Measurements from ENCODE around the gene BTBD1. TPM values are rescaled to one million over a fixed set of nuclear protein-coding genes. Genes with fewer than 3 reads are reported as not detected.
A peak's percentile ranks its signal among the peaks of the same experiment; 100 is the strongest.
"Not testable (repeated sequence)": the region's sequence is repeated elsewhere in the genome, so short reads cannot be mapped to it uniquely, and the experiment has no call there.

BTBD1 gene
- total RNA-seq, 6 donors from 2014 or later, result 39.4 to 84.2 (median 57.4) TPM

DNA sequence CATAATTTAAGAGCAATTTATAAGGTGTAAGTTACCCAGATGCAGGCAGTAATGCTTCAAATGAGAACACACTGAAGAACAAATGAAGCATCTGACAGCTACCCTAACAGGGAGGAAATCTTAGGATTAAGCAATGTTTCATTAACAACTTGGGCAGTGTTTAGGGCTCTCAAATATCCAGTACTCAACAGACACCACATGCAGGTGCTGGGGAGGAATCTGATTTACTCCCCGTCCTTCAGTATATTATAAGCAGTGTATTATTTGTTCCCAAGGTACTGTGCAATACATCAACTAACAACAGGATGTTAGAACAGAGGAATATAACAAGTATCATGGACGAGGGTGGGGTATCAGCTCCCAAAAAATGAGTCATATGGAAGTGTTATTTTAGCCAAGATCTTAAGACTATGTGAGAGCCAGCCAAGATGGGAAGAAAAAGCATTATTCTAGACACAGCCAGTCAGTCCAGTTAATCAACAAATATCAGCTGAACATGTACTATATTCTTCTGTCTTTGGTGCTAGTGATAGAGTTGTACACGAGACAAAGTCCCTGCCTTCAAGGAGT, 20.4 kb downstream of the BTBD1 start:
- H3K27me3 ChIP-seq, result no peaks in the 10 kb centered on the region
- no peak for DNase-seq
- H3K4me3 ChIP-seq, result no peak overlapping the region
- WGBS, 2 donors, result 66 to 70% methylated on average over 3 of the region's 3 CpGs
- H3K27ac ChIP-seq, result peak overlapping the region in 1 of 4 donors; percentile 4
- peak in 1 of 2 donors; percentile 75 for ATAC-seq (ENCODE audit: low FRiP score in 2 of 2)
- peaks cover 9 to 59% (median 18%) of the 10 kb centered on the region in 4 donors for H3K36me3 ChIP-seq
- TF ChIP-seq EP300 (IDR thresholded peaks at IDR 0.05) (no peak), POLR2A (IDR thresholded peaks at IDR 0.05) (no peak), POLR2AphosphoS5 (IDR thresholded peaks at IDR 0.05) (no peak)
- TF ChIP-seq, protein P1, sequence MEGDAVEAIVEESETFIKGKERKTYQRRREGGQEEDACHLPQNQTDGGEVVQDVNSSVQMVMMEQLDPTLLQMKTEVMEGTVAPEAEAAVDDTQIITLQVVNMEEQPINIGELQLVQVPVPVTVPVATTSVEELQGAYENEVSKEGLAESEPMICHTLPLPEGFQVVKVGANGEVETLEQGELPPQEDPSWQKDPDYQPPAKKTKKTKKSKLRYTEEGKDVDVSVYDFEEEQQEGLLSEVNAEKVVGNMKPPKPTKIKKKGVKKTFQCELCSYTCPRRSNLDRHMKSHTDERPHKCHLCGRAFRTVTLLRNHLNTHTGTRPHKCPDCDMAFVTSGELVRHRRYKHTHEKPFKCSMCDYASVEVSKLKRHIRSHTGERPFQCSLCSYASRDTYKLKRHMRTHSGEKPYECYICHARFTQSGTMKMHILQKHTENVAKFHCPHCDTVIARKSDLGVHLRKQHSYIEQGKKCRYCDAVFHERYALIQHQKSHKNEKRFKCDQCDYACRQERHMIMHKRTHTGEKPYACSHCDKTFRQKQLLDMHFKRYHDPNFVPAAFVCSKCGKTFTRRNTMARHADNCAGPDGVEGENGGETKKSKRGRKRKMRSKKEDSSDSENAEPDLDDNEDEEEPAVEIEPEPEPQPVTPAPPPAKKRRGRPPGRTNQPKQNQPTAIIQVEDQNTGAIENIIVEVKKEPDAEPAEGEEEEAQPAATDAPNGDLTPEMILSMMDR (IDR thresholded peaks at IDR 0.05), result no peak
- H3K9me3 ChIP-seq, result no peaks in the 10 kb centered on the region
- H3K4me1 ChIP-seq, result peaks cover 0 to 6% (median 3%) of the 10 kb centered on the region in 4 donors

DNA sequence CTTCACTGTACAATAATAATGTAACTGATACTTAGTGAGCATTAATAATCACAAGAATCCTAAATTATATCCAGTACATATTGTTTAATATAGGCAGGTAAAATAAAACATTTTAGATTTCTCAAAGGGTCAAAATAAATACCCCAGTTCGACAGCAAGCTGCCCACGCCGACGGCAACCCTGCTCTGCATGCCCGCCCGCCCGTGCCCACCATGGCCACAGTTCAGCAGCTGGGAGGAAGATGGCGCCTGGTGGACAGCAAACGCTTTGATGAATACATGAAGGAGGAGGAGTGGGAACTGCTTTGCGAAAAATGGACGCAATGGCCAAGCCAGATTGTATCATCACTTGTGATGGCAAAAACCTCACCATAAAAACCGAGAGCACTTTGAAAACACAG, 22.9 kb downstream of the BTBD1 start:
- DNase-seq (peak in 1 of 2 donors; percentile 59), ATAC-seq (ENCODE audit: low FRiP score in 2 of 2) (no peak)
- H3K27me3 ChIP-seq, result no peaks in the 10 kb centered on the region
- peaks cover 0 to 6% (median 3%) of the 10 kb centered on the region in 4 donors for H3K4me1 ChIP-seq
- TF ChIP-seq EP300 (IDR thresholded peaks at IDR 0.05) (no peak), POLR2AphosphoS5 (IDR thresholded peaks at IDR 0.05) (no peak), POLR2A (IDR thresholded peaks at IDR 0.05) (no peak)
- TF ChIP-seq, protein P1 (IDR thresholded peaks at IDR 0.05), result no peak
- H3K9me3 ChIP-seq, result no peaks in the 10 kb centered on the region
- peaks cover 16 to 68% (median 28%) of the 10 kb centered on the region in 4 donors for H3K36me3 ChIP-seq
- no peak overlapping the region for H3K27ac ChIP-seq
- 98% methylated on average over 12 of the region's 12 CpGs for WGBS, 2 donors
- no peak overlapping the region for H3K4me3 ChIP-seq

DNA sequence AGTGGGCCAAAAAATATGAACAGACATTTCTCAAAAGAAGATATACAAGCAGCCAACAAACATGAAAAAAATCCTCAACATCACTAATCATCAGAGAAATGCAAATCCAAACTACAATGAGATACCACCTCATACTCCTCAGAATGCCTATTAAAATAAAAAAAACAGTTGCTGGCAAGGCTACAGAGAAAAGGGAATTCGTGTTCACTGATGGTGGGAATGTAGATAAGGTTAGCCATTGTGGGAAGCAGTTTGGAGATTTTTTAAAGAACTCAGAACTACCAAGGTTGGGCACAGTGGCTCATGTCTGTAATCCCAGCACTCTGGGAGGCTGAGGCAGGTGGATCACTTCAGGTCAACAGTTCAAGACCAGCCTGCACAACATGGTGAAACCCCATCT, 27.8 kb downstream of the BTBD1 start:
- Histone ChIP-seq H3K9me3 (no peaks in the 10 kb centered on the region), H3K27me3 (no peaks in the 10 kb centered on the region), H3K4me1 (no peaks in the 10 kb centered on the region), H3K36me3 (peaks cover 7 to 51% (median 22%) of the 10 kb centered on the region in 4 donors), H3K27ac (no peak overlapping the region), H3K4me3 (no peak overlapping the region)
- ATAC-seq (ENCODE audit: low FRiP score in 2 of 2), result no peak
- WGBS, 2 donors, result 40 to 65% methylated on average over 1 of the region's 1 CpG
- DNase-seq, result no peak
- TF ChIP-seq POLR2A (IDR thresholded peaks at IDR 0.05) (no peak), POLR2AphosphoS5 (IDR thresholded peaks at IDR 0.05) (no peak), EP300 (IDR thresholded peaks at IDR 0.05) (no peak)
- TF ChIP-seq, protein P1 (IDR thresholded peaks at IDR 0.05), result no peak

DNA sequence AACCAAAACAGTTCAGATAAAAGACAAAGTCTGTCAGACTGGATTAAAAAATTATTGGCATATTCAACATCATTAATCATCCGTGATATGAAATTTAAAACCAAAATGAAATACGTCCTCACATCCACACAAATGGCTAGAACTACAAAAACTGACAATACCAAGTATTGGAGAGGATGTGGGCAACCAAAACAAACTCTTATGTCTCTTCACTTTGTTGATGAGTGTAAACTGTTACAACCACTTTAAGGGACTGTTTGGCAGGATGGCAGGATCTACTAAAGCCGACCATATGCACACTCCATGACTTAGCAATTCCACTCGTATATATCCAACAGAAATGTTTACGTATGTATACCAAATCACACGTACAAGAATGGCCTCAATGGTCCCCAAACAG, 30.8 kb downstream of the BTBD1 start:
- 93 to 95% methylated on average over 6 of the region's 6 CpGs for WGBS, 2 donors
- H3K27ac ChIP-seq, result no peak overlapping the region
- DNase-seq (no peak), ATAC-seq (ENCODE audit: low FRiP score in 2 of 2) (no peak)
- no peak overlapping the region for H3K4me3 ChIP-seq
- no peaks in the 10 kb centered on the region for H3K4me1 ChIP-seq
- no peak for TF ChIP-seq POLR2A (IDR thresholded peaks at IDR 0.05)
- no peak for TF ChIP-seq EP300 (IDR thresholded peaks at IDR 0.05)
- TF ChIP-seq POLR2AphosphoS5 (IDR thresholded peaks at IDR 0.05), result no peak
- TF ChIP-seq, protein P1 (IDR thresholded peaks at IDR 0.05), result no peak
- peaks cover 7 to 41% (median 19%) of the 10 kb centered on the region in 4 donors for H3K36me3 ChIP-seq
- no peaks in the 10 kb centered on the region for H3K27me3 ChIP-seq
- H3K9me3 ChIP-seq, result no peaks in the 10 kb centered on the region

DNA sequence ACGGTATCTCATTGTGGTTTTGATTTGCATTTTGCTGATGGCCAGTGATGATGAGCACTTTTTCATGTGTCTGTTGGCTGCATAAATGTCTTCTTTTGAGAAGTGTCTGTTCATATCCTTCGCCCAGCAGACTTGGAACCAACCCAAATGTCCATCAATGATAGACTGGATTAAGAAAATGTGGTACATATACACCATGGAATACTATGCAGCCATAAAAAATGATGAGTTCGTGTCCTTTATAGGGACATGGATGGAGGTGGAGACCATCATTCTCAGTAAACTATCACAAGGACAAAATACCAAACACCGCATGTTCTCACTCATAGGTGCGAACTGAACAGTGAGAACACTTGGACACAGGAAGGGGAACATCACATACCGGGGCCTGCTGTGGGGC, 35.8 kb downstream of the BTBD1 start:
- ATAC-seq (ENCODE audit: low FRiP score in 2 of 2); H3K27ac ChIP-seq; H3K27me3 ChIP-seq; DNase-seq; H3K4me1 ChIP-seq; H3K9me3 ChIP-seq; H3K4me3 ChIP-seq: not testable (repeated sequence)
- peaks cover 9 to 48% (median 19%) of the 10 kb centered on the region in 4 donors for H3K36me3 ChIP-seq
- 99% methylated on average over 6 of the region's 6 CpGs for WGBS, 2 donors

Measured in upper lobe of left lung (tissue), 6 donors.